OCI-LY3 (cell line): Measurements from ENCODE around the gene CD99L2.
"Not testable (repeated sequence)": the region's sequence is repeated elsewhere in the genome, so short reads cannot be mapped to it uniquely, and the experiment has no call there.

Source experiments
- H2AFZ ChIP-seq: fragments of 200-600, 300-600 bp; shearing (Covaris generic); 2 replicates; pipeline ENCODE4 v1.6.0; 2014; ENCODE audit warnings: antibody characterized with exemption, low read depth, low read length
- H3K27ac ChIP-seq: fragments of 200-600, 300-600 bp; sonication (generic); 2 replicates; pipeline ENCODE4 v1.5.1; 2014; ENCODE audit warnings: mild to moderate bottlenecking, low read length, moderate library complexity, mixed read lengths
- H3K27me3 ChIP-seq: fragments of 200-600, 300-600 bp; sonication (generic); 2 replicates; pipeline ENCODE4 v1.6.1; 2014; ENCODE audit warnings: low read depth, low read length, mixed read lengths
- H3K36me3 ChIP-seq: fragments of 200-600, 300-600 bp; sonication (generic); replicated peaks from 2 replicates; pipeline ENCODE3; 2014; ENCODE audit warnings: low read depth, low read length, mixed read lengths
- H3K4me1 ChIP-seq: fragments of 300-600, 200-600 bp; sonication (generic); 2 replicates; pipeline ENCODE4 v1.6.1; 2014; ENCODE audit warnings: low read length, mixed read lengths
- H3K4me2 ChIP-seq: fragments of 200-600, 300-600 bp; sonication (generic); 2 replicates; pipeline ENCODE4 v1.6.1; 2014; ENCODE audit warnings: low read length, mixed read lengths
- H3K4me3 ChIP-seq: fragments of 300-600, 200-600 bp; sonication (generic); 2 replicates; pipeline ENCODE4 v1.5.1; 2014; ENCODE audit warnings: antibody characterized with exemption, mild to moderate bottlenecking, low read length, moderate library complexity
- H3K79me2 ChIP-seq: fragments of 300-600, 200-600 bp; shearing (Covaris generic); 2 replicates; pipeline ENCODE4 v1.6.1; 2014; ENCODE audit warnings: mild to moderate bottlenecking, low read length, mixed read lengths
- H3K9ac ChIP-seq: fragments of 300-600, 200-600 bp; shearing (Covaris generic); 2 replicates; pipeline ENCODE4 v1.6.0; 2014; ENCODE audit warnings: mild to moderate bottlenecking, low read length, moderate library complexity
- H3K9me3 ChIP-seq: fragments of 200-600, 300-600 bp; shearing (Covaris generic); 2 replicates; pipeline ENCODE4 v1.6.1; 2014; ENCODE audit warnings: low read length, mixed read lengths; ENCODE audit not compliant: insufficient read depth
- H4K20me1 ChIP-seq: fragments of 200-600, 300-600 bp; sonication (generic); 2 replicates; pipeline ENCODE4 v1.6.1; 2016; ENCODE audit warnings: low read length, mixed read lengths; ENCODE audit not compliant: insufficient read depth
- EZH2phosphoT487 ChIP-seq: fragments of 200-600 bp; shearing (Covaris generic); IDR thresholded peaks from 2 replicates; pipeline ENCODE4 v1.6.1; 2018; ENCODE audit warnings: antibody characterized with exemption, mixed run types, low read depth
- TF ChIP-seq, protein P1 (sequence below): fragments of 200-600, 300-600 bp; sonication (generic); IDR thresholded peaks from 2 replicates; pipeline ENCODE4 v1.5.1; 2014; ENCODE audit warnings: antibody characterized with exemption, low read length, low read depth

CD99L2 gene

DNA sequence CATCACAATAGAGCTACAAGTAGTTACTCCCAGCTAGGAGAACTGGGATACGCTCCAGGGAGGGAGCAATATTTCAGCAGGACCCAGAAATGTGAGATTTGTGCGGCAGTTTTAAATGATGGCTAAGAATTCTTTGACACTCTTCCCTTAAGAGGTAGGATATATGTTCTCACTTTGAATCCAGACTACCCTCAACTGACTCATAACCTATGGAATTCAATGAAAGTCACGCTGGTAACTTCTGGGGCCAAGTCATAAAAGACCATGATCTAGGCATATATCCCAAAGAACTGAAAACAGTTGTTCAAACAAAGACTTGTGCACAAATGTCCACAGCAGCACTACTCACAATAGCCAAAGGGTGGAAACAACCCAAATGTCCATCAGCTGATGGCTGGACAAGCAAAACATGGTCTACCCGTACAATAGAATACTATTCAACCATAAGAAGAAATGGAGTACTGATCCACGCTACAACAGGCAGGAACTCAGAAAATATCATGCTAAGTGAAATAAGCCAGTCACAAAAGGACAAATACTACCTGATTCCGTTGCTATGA, 10.5 kb downstream of the CD99L2 start:
- TF ChIP-seq, protein P1, sequence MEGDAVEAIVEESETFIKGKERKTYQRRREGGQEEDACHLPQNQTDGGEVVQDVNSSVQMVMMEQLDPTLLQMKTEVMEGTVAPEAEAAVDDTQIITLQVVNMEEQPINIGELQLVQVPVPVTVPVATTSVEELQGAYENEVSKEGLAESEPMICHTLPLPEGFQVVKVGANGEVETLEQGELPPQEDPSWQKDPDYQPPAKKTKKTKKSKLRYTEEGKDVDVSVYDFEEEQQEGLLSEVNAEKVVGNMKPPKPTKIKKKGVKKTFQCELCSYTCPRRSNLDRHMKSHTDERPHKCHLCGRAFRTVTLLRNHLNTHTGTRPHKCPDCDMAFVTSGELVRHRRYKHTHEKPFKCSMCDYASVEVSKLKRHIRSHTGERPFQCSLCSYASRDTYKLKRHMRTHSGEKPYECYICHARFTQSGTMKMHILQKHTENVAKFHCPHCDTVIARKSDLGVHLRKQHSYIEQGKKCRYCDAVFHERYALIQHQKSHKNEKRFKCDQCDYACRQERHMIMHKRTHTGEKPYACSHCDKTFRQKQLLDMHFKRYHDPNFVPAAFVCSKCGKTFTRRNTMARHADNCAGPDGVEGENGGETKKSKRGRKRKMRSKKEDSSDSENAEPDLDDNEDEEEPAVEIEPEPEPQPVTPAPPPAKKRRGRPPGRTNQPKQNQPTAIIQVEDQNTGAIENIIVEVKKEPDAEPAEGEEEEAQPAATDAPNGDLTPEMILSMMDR = no peak
- no peak for TF ChIP-seq EZH2phosphoT487
- Histone ChIP-seq H3K9me3 (no peaks in the 10 kb centered on the region), H3K4me1 (no peaks in the 10 kb centered on the region), H3K79me2 (0 out of 2 replicates have a peak, but pooled peaks cover 3% of the 10 kb centered on the region), H3K4me3 (no peak overlapping the region), H4K20me1 (no peaks in the 10 kb centered on the region), H3K4me2 (no peak overlapping the region), H2AFZ (no peak overlapping the region), H3K9ac (no peak overlapping the region), H3K27ac (no peak overlapping the region), H3K36me3 (no peaks in the 10 kb centered on the region), H3K27me3 (no peaks in the 10 kb centered on the region)

DNA sequence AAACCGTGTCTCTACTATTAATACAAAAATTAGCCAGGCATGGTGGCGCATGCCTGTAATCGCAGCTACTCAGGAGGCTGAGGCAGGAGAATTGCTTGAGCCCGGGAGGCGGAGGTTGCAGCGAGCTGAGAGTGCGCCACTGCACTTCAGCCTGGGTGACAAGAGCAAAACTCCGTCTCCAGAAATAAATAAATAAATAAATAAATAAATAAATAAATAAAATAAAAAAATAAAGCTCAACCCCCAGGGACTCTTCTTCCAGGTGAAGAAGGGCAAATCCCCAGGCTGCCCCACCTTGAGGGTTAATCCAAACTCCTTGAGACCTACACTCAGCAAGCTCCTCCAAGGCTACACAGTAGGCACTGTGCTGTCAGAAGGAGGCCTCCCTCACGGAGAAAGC, 11.2 kb downstream of the CD99L2 start:
- H2AFZ ChIP-seq, H3K27me3 ChIP-seq, H3K79me2 ChIP-seq, H3K4me3 ChIP-seq, H3K9me3 ChIP-seq, H3K27ac ChIP-seq, H3K4me1 ChIP-seq, H4K20me1 ChIP-seq, H3K36me3 ChIP-seq, H3K4me2 ChIP-seq, H3K9ac ChIP-seq: not testable (repeated sequence)

DNA sequence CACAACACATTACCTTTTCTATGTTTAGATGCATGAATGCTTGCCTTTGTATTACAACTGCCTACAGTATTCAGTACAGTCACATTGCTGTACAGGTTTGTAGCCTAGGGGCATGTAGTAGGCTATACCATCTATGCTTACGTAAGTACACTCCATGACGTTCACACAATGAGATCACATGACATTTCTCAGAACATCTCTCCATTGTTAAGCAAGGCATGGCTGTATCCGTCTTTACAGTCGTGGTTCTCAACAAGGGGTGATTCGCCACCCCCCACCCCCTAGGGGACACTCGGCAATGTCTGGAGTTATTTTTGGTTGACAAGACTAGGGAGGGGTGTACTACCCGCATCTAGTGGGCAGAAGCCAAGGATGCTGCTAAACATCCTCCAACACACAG, 12.1 kb downstream of the CD99L2 start:
- no peak overlapping the region for H3K9ac ChIP-seq
- no peak overlapping the region for H3K4me3 ChIP-seq
- H3K4me2 ChIP-seq = no peak overlapping the region
- no peak overlapping the region for H2AFZ ChIP-seq
- H3K27me3 ChIP-seq = no peaks in the 10 kb centered on the region
- H3K9me3 ChIP-seq = no peaks in the 10 kb centered on the region
- TF ChIP-seq, protein P1 = no peak
- TF ChIP-seq EZH2phosphoT487 = no peak
- H4K20me1 ChIP-seq = no peaks in the 10 kb centered on the region
- H3K36me3 ChIP-seq = no peaks in the 10 kb centered on the region
- no peak overlapping the region for H3K27ac ChIP-seq
- H3K4me1 ChIP-seq = no peaks in the 10 kb centered on the region
- 0 out of 2 replicates have a peak, but pooled peaks cover 3% of the 10 kb centered on the region for H3K79me2 ChIP-seq

DNA sequence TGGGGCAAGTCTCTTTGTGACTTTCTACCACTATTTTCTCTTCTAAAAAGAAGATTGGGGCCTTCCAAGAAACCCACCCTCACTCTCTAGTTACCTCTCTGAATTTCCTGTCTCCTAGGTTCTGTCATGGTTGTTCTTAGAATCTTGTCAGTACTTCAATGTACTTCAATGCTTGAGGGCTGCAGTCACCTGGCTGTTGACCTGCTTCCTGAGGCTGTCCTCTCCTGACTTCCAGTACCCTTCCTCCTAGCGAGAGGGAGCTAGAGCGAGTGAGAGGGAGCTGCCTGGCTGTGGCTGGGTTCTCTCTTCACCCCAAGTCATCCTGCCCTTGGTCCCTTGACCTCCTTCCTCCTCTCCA, 17.7 kb downstream of the CD99L2 start:
- no peak overlapping the region for H2AFZ ChIP-seq

More for the DNA sequence above, 17.7 kb downstream of the CD99L2 start:
- Histone ChIP-seq H3K79me2 (0 out of 2 replicates have a peak, but pooled peaks cover 3% of the 10 kb centered on the region), H3K4me2 (no peak overlapping the region), H3K27ac (no peak overlapping the region), H3K4me3 (no peak overlapping the region), H3K27me3 (no peaks in the 10 kb centered on the region), H4K20me1 (no peaks in the 10 kb centered on the region), H3K4me1 (peaks cover 3% of the 10 kb centered on the region; the same call in 1 of the 2 replicates), H3K9ac (no peak overlapping the region), H3K36me3 (no peaks in the 10 kb centered on the region), H3K9me3 (no peaks in the 10 kb centered on the region)
- TF ChIP-seq EZH2phosphoT487 = no peak
- TF ChIP-seq, protein P1 = no peak
